RWPE2 (cell line): ENCODE measurements around the gene LRCH2.
"Not testable (repeated sequence)": the region's sequence is repeated elsewhere in the genome, so short reads cannot be mapped to it uniquely, and the experiment has no call there.

Source experiments
- ATAC-seq: fragments of 200-7000 bp; cut with Tn5 transposase; 3 replicates; pipeline ENCODE4 v1.9.1; 2021; ENCODE audit warnings: low read depth
- DNase-seq: peaks from one replicate; pipeline ENCODE4 v3.0.0-alpha.2; 2020; ENCODE audit warnings: low spot score
- H3K27ac ChIP-seq: fragments of 450-650 bp; 2 replicates; pipeline ENCODE4 v1.5.1; 2017; ENCODE audit warnings: mild to moderate bottlenecking; ENCODE audit not compliant: poor library complexity, severe bottlenecking
- H3K27me3 ChIP-seq: fragments of 250-450 bp; sonication (Bioruptor Pico); 2 replicates; pipeline ENCODE4 v1.5.1; 2021; ENCODE audit warnings: mild to moderate bottlenecking, moderate library complexity; ENCODE audit not compliant: insufficient read depth, poor library complexity, severe bottlenecking
- H3K36me3 ChIP-seq: fragments of 250-450 bp; sonication (Bioruptor Pico); 2 replicates; pipeline ENCODE4 v1.5.1; 2020; ENCODE audit warnings: low read depth, mild to moderate bottlenecking, moderate library complexity
- H3K4me1 ChIP-seq: fragments of 250-450 bp; sonication (Bioruptor Pico); 2 replicates; pipeline ENCODE4 v1.5.1; 2021; ENCODE audit warnings: mild to moderate bottlenecking, moderate library complexity; ENCODE audit not compliant: insufficient read depth, poor library complexity, severe bottlenecking
- H3K4me3 ChIP-seq: fragments of 250-450 bp; sonication (Bioruptor Pico); 2 replicates; pipeline ENCODE4 v1.5.1; 2021; ENCODE audit warnings: mild to moderate bottlenecking, moderate library complexity; ENCODE audit not compliant: severe bottlenecking
- H3K9me3 ChIP-seq: fragments of 250-450 bp; sonication (Bioruptor Pico); 2 replicates; pipeline ENCODE4 v1.5.1; 2021; ENCODE audit warnings: mild to moderate bottlenecking, moderate library complexity; ENCODE audit not compliant: severe bottlenecking
- CTCF ChIP-seq: fragments of 450-650 bp; IDR thresholded peaks from one replicate; pipeline ENCODE4 v1.5.1; 2017; ENCODE audit warnings: mild to moderate bottlenecking, moderate library complexity; ENCODE audit not compliant: poor library complexity, severe bottlenecking

Gene LRCH2

GRCh38 chrX:115232933-115233496 is 881 bp downstream of the LRCH2 start:
- DNase-seq (no peak), ATAC-seq (no peak)
- Histone ChIP-seq H3K9me3 (no peaks in the 10 kb centered on the region), H3K4me1 (no peaks in the 10 kb centered on the region), H3K27ac (no peak overlapping the region), H3K4me3 (no peak overlapping the region), H3K27me3 (peaks cover 32% of the 10 kb centered on the region), H3K36me3 (no peaks in the 10 kb centered on the region)
- no peak for TF ChIP-seq CTCF

GRCh38 chrX:115229337-115230003 is 4.4 kb downstream of the LRCH2 start:
- peaks cover 21% of the 10 kb centered on the region for H3K27me3 ChIP-seq
- H3K9me3 ChIP-seq: no peaks in the 10 kb centered on the region
- H3K36me3 ChIP-seq: no peaks in the 10 kb centered on the region
- ATAC-seq: no peak
- TF ChIP-seq CTCF: no peak
- H3K4me1 ChIP-seq: no peaks in the 10 kb centered on the region
- no peak overlapping the region for H3K4me3 ChIP-seq
- H3K27ac ChIP-seq: no peak overlapping the region
- no peak for DNase-seq

GRCh38 chrX:115226929-115227328 is 7.0 kb downstream of the LRCH2 start:
- H3K4me3 ChIP-seq: no peak overlapping the region
- ATAC-seq (peak; percentile 73; the same call in 2 of the 3 replicates), DNase-seq (no peak)
- H3K27me3 ChIP-seq: no peaks in the 10 kb centered on the region
- no peaks in the 10 kb centered on the region for H3K9me3 ChIP-seq
- TF ChIP-seq CTCF: peak; percentile 53
- no peaks in the 10 kb centered on the region for H3K36me3 ChIP-seq
- H3K27ac ChIP-seq: no peak overlapping the region
- no peaks in the 10 kb centered on the region for H3K4me1 ChIP-seq

GRCh38 chrX:115217346-115217745 is 16.6 kb downstream of the LRCH2 start:
- H3K4me1 ChIP-seq, H3K4me3 ChIP-seq, ATAC-seq, H3K9me3 ChIP-seq, H3K36me3 ChIP-seq, H3K27me3 ChIP-seq, DNase-seq, H3K27ac ChIP-seq: not testable (repeated sequence)

- Histone ChIP-seq H3K4me3 (no peak overlapping the region), H3K27me3 (no peaks in the 10 kb centered on the region), H3K36me3 (no peaks in the 10 kb centered on the region), H3K4me1 (no peaks in the 10 kb centered on the region), H3K9me3 (no peaks in the 10 kb centered on the region), H3K27ac (no peak overlapping the region)
- DNase-seq (no peak), ATAC-seq (no peak)
- TF ChIP-seq CTCF: no peak
These were observed 19.3 kb downstream of the LRCH2 start for GRCh38 chrX:115214605-115215004.
